Measurements from ENCODE around the gene NFATC4. TPM values are rescaled to one million over a fixed set of nuclear protein-coding genes. Genes with fewer than 3 reads are reported as not detected.

The NFATC4 gene
- total and polyA plus RNA-seq, 2 experiments from 2014 or later: 20.9 to 26.6 TPM

GRCh38 chr14:24401810-24402702 is 34.1 kb downstream of the NFATC4 start:
- H3K36me3 ChIP-seq (ENCODE audit: insufficient read depth): no peaks in the 10 kb centered on the region
- no peak for ATAC-seq
- 0 out of 2 replicates have a peak, but pooled peaks cover 13% of the 10 kb centered on the region for H3K27me3 ChIP-seq (ENCODE audit: insufficient read depth)
- H3K9me2 ChIP-seq (ENCODE audit: insufficient read depth): no peaks in the 10 kb centered on the region
- peaks cover 9% of the 10 kb centered on the region for H3K27me3 Mint-ChIP-seq (ENCODE audit: insufficient read depth, low read depth, poor library complexity)
- H3K27ac ChIP-seq (ENCODE audit: low read depth): no peak overlapping the region
- no peak overlapping the region for H2AFZ ChIP-seq
- H3K36me3 Mint-ChIP-seq (ENCODE audit: low read depth): no peaks in the 10 kb centered on the region
- TF ChIP-seq REST (IDR thresholded peaks at IDR 0.05; ENCODE audit: unreplicated experiment) (no peak), ZNF114 (CRISPR knock-in tag; IDR thresholded peaks at IDR 0.05) (no peak), EZH2 (IDR thresholded peaks at IDR 0.05; ENCODE audit: low read depth, unreplicated experiment) (no peak), CTCF (conservative IDR thresholded peaks at IDR 0.05; ENCODE audit: low read depth in 2 of 2) (no peak), ZNF462 (CRISPR knock-in tag; IDR thresholded peaks at IDR 0.05) (no peak), NANOG (IDR thresholded peaks at IDR 0.05; ENCODE audit: borderline replicate concordance) (no peak), POLR2AphosphoS5 (IDR thresholded peaks at IDR 0.05; ENCODE audit: low read depth) (no peak), JUNB (IDR thresholded peaks at IDR 0.05; ENCODE audit: unreplicated experiment) (no peak), CREB1 (CRISPR knock-in tag; IDR thresholded peaks at IDR 0.05; ENCODE audit: low read depth) (no peak), EZH2phosphoT487 (IDR thresholded peaks at IDR 0.05; ENCODE audit: unreplicated experiment) (no peak), STAT1 (IDR thresholded peaks at IDR 0.05; ENCODE audit: unreplicated experiment) (no peak), ETS1 (IDR thresholded peaks at IDR 0.05) (no peak), ZNF331 (CRISPR knock-in tag; IDR thresholded peaks at IDR 0.05; ENCODE audit: low read depth) (no peak)
- H4K20me1 ChIP-seq (replicated peaks; ENCODE audit: insufficient read depth): no peaks in the 10 kb centered on the region
- no peaks in the 10 kb centered on the region for H3F3A ChIP-seq (replicated peaks; ENCODE audit: low read depth)
- no peak overlapping the region for H3K4me3 Mint-ChIP-seq
- H3K27ac Mint-ChIP-seq: no peak overlapping the region
- H3K4me1 Mint-ChIP-seq: peaks cover 54% of the 10 kb centered on the region
- no peak overlapping the region for H3K4me3 ChIP-seq
- DNase-seq (ENCODE audit: low spot score): no peak
- no peak overlapping the region for H3K4me2 ChIP-seq
- peaks cover 15% of the 10 kb centered on the region; the same call in 1 of the 2 replicates for H3K4me1 ChIP-seq (ENCODE audit: insufficient read depth)
- no peaks in the 10 kb centered on the region for H3K79me2 ChIP-seq (replicated peaks; ENCODE audit: insufficient read depth)
- no peaks in the 10 kb centered on the region for H3K9me3 Mint-ChIP-seq

Data from GM23338 (cell line).